IPS-18a (cell line): ENCODE results near the gene STIM2.
"Not testable (repeated sequence)": the region's sequence is repeated elsewhere in the genome, so short reads cannot be mapped to it uniquely, and the experiment has no call there.

Experiments used
- H3K27ac ChIP-seq: one replicate; pipeline ENCODE4 v1.5.1; 2013; ENCODE audit warnings: low read length
- H3K27me3 ChIP-seq: one replicate; pipeline ENCODE4 v1.6.1; 2013; ENCODE audit warnings: mild to moderate bottlenecking, low read length; ENCODE audit not compliant: control insufficient read depth, insufficient read depth
- H3K36me3 ChIP-seq: one replicate; pipeline ENCODE4 v1.6.1; 2013; ENCODE audit warnings: low read depth, low read length; ENCODE audit not compliant: control insufficient read depth
- H3K4me1 ChIP-seq: one replicate; pipeline ENCODE4 v1.6.1; 2013; ENCODE audit warnings: low read depth, low read length; ENCODE audit not compliant: control insufficient read depth
- H3K4me3 ChIP-seq: one replicate; pipeline ENCODE4 v1.5.1; 2013; ENCODE audit warnings: low read length
- H3K9ac ChIP-seq: one replicate; pipeline ENCODE4 v1.6.1; 2013; ENCODE audit warnings: mild to moderate bottlenecking, low read length, moderate library complexity
- H3K9me3 ChIP-seq: one replicate; pipeline ENCODE4 v1.6.1; 2013; ENCODE audit warnings: low read depth, low read length; ENCODE audit not compliant: control insufficient read depth

The STIM2 gene

DNA sequence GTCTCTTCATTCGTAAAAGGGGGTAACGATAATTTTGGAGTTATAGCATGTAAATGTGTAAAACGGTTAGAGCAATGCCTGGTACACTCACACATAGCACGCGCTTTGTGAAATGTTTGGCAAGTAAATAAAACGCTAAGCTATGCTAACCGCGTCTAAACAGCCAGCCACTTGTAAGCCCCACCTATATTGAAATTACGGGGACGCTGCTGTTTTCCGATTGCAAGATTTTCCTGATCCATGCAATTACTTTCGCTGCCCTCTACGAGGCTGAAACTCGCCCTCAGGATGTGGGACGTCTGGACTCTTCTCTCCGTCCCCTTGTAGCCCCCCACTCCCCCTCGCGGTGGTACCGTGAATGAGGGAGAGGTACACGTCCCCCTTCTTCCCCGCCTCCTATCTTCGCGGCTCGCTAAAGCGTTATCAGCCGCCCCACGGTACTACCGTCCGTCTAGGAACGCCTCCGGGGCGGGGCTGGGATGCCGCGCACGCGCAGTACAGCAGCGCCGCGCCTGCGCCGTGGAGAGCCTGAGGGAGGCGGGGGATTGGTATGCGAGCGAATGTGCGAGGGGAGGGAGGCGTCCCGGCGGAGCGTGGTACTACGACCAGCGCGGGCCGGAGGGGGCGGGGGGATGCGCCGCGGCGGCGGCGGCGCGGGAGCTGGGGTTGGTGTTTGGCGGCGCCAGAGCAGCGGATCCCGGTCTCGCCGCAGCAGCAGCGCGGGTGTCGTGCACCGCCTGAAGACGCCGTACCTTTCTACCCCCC is at the start of gene STIM2:
STIM2 (plus strand) TSS at position 685 of the 765 bp plus-strand sequence.
- H3K9ac ChIP-seq = peak within 1 kb of the TSS; percentile 59
- H3K27me3 ChIP-seq = peaks cover 29% of the 10 kb centered on the region
- peaks cover 54% of the 10 kb centered on the region for H3K4me1 ChIP-seq
- no peaks in the 10 kb centered on the region for H3K36me3 ChIP-seq
- no peaks in the 10 kb centered on the region for H3K9me3 ChIP-seq
- H3K4me3 ChIP-seq = peak within 1 kb of the TSS; percentile 90
- peak within 1 kb of the TSS; percentile 9 for H3K27ac ChIP-seq

DNA sequence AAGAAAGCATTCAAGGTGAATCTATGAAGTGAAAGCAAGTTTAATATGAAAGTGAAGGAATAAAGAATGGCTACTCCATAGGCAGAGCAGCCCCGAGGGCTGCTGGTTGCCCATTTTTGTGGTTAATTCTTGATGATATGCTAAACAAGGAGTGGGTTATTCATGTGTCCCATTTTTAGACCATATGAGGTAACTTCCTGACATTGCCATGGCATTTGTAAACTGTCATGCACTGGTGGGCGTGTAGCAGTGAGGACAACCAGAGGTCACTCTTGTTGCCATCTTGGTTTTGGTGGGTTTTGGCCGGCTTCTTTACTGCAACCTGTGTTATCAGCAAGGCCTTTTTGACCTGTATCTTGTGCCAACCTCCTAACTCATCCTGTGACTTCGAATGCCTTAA is 49.1 kb upstream of the STIM2 start:
- H3K36me3 ChIP-seq = not testable (repeated sequence)

DNA sequence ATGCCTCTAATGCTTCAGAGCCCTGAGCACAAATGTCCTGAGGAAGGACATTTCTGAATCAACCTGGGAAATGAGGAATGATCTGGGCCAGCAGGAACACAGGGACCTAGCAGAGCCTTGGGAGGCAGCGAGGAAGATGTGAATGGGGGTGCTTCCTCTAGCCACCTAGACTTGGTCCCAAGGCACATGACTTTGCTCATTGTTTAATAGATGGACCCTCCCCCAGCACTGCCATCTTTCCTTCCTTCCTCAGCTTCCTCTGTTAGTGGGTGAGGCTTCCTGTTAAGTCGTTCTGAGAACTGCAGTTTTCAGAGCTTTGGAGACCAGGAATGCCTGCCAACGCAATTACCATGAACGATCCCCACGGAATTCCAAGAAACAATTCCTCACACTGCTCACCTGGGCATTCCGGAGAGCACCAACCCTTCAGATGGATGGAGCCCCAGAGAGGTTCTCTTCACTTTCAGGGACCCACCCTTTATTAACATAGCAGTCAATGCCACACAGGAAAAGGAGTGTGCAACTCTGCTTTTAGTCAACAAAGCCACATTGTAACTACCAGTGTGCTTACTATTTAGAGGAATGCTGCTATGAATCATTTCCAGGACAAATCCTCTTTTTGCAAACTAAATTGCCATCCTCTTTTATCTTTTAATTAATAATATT is 48.5 kb upstream of the STIM2 start:
- Histone ChIP-seq H3K27ac (no peak overlapping the region), H3K9ac (no peak overlapping the region)

More for the DNA sequence above, 49.1 kb upstream of the STIM2 start:
- not testable (repeated sequence) for H3K4me1 ChIP-seq, H3K9me3 ChIP-seq, H3K27ac ChIP-seq, H3K27me3 ChIP-seq, H3K4me3 ChIP-seq, H3K9ac ChIP-seq

DNA sequence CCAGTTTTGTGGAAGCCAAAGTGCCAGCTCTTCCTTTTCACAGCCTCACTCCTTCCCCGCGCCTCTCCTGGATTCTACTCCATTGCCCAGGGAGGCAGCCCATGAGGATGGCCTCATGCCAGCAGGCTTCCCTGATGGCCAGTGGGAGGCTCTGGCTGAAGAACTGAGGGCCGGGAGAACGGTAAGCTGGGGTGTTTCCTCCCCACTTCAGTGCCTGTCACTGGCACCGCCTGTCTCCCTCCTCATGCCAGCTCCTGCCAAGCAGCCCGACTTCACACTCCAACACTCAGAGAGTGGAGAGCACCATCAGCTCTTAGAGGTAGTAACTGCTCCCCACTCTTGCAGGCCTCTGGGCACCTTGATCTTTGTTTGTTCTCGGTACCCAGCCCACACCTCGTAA is 46.9 kb upstream of the STIM2 start:
- Histone ChIP-seq H3K27me3 (no peaks in the 10 kb centered on the region), H3K4me3 (no peak overlapping the region), H3K9me3 (no peaks in the 10 kb centered on the region), H3K9ac (no peak overlapping the region), H3K27ac (no peak overlapping the region), H3K4me1 (peaks cover 14% of the 10 kb centered on the region), H3K36me3 (no peaks in the 10 kb centered on the region)

More for the DNA sequence above, 48.5 kb upstream of the STIM2 start:
- Histone ChIP-seq H3K27me3 (no peaks in the 10 kb centered on the region), H3K36me3 (no peaks in the 10 kb centered on the region), H3K4me1 (peaks cover 11% of the 10 kb centered on the region), H3K9me3 (no peaks in the 10 kb centered on the region), H3K4me3 (no peak overlapping the region)

DNA sequence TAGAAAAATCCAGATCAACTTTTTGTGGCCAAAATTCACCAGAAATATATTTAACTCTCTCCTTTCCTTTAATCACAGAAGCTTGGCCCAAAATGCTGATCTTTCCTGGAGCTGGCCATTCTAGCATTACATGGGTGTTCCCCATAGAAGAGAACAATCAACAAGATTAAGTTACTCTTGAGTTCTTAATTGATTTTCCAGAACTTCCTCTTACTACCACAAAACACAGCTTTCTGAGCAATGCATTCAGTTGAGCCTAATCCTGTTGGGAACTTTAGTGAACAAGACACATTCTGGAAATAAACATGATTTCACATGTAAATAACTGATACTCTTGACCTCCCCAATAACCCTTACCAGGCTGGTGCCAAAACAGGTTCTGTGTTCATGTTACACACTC is 45.4 kb upstream of the STIM2 start:
- H3K36me3 ChIP-seq = no peaks in the 10 kb centered on the region
- H3K4me1 ChIP-seq = peaks cover 23% of the 10 kb centered on the region
- H3K4me3 ChIP-seq = no peak overlapping the region
- no peaks in the 10 kb centered on the region for H3K27me3 ChIP-seq
- no peak overlapping the region for H3K27ac ChIP-seq
- H3K9ac ChIP-seq = no peak overlapping the region
- H3K9me3 ChIP-seq = no peaks in the 10 kb centered on the region

DNA sequence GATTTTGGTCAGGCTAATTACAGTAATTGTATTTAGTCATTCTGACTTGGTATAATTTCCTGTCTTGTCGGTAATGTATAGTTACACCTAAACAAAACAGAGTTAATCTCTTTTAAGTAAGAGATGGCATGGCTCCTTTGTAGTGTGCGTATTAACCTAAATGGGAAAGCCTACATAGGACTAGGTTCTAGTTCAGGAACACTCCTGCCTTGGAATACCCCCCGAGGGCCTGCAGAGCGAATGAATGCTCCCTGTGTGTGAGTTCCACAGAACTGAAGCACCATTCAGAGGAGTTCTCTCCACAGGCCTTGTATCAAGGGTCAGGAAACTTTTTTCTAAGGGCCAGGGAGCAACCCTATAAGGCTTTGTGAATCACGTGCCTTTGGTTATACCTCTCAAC is 44.9 kb upstream of the STIM2 start:
- Histone ChIP-seq H3K4me1 (peaks cover 23% of the 10 kb centered on the region), H3K27ac (no peak overlapping the region), H3K36me3 (no peaks in the 10 kb centered on the region), H3K9me3 (no peaks in the 10 kb centered on the region), H3K9ac (no peak overlapping the region), H3K27me3 (no peaks in the 10 kb centered on the region), H3K4me3 (no peak overlapping the region)

DNA sequence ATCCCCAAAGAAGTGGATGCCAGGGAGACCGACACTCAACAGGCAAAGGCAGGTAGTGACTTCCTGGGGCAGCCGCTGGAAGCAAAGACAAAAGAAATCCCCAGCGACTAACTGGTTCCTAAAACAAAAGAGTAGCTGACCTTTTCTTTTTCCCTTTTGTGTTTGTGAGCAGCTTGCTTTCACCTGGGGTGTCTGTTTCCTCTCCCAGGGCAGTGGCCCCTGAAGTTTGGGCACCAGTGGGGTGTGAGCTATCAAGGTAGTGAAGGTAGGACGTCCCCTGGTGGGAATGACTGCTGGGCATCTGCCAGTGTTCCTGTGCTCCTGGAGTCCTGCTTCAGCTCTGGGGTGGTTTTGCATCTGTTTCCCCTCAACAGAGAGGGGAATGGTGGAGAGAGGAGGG is 41.6 kb upstream of the STIM2 start:
- H3K9ac ChIP-seq = peak overlapping the region; percentile 7
- no peak overlapping the region for H3K4me3 ChIP-seq
- H3K27ac ChIP-seq = no peak overlapping the region
- H3K27me3 ChIP-seq = no peaks in the 10 kb centered on the region
- H3K36me3 ChIP-seq = no peaks in the 10 kb centered on the region
- peaks cover 26% of the 10 kb centered on the region for H3K4me1 ChIP-seq
- H3K9me3 ChIP-seq = no peaks in the 10 kb centered on the region

DNA sequence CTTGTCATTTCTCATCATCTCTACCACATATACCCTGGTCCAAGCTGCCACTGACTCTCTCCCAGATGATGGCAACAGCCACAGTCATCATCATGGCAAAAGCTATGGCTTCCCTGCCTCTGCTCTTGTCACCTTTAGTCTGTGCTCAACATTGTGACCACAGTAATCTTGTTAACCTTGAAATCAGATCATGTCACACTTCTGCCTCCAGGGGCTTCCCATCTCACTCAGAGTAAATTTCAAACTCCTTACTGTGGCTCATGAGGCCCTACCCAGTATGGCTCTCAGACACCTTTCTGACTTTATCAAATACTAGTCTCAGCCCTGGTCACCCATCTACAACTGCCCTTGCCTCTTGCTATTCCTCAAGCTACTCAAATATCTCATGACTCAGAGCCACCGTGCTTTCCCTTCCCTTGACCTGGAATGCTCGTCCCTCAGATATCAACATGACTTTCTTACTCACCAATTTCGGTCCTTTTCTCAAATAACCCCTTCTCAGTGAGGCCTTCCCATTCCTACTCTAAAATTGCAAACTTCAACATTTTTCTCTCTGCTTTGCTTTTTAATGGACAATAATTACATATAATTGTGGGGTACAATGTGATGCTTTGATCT is 41.1 kb upstream of the STIM2 start:
- H3K27ac ChIP-seq = no peak overlapping the region
- H3K9me3 ChIP-seq = no peaks in the 10 kb centered on the region
- H3K27me3 ChIP-seq = no peaks in the 10 kb centered on the region
- H3K4me3 ChIP-seq = no peak overlapping the region
- H3K4me1 ChIP-seq = peaks cover 26% of the 10 kb centered on the region
- no peaks in the 10 kb centered on the region for H3K36me3 ChIP-seq
- peak overlapping the region; percentile 7 for H3K9ac ChIP-seq

DNA sequence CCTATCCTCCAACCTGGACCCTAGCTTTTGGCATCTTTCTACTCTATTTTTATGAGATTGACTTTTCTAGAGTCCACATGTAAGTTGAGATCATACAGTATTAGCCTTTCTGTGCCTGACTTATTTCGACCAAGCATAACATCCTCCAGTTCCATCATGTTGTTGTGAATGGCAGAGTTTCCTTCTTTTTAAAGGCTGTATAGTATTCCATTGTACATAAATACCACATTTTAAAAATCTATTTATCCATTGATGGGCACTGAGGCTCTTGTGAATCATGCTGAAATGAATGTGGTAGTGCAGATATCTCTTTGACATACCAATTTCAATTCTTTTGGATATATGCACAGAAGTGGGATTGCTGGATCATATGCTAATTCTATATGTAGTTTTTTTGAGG is 40.3 kb upstream of the STIM2 start:
- peaks cover 26% of the 10 kb centered on the region for H3K4me1 ChIP-seq
- no peak overlapping the region for H3K9ac ChIP-seq
- H3K4me3 ChIP-seq = no peak overlapping the region
- H3K27ac ChIP-seq = no peak overlapping the region
- no peaks in the 10 kb centered on the region for H3K36me3 ChIP-seq
- no peaks in the 10 kb centered on the region for H3K27me3 ChIP-seq
- no peaks in the 10 kb centered on the region for H3K9me3 ChIP-seq

DNA sequence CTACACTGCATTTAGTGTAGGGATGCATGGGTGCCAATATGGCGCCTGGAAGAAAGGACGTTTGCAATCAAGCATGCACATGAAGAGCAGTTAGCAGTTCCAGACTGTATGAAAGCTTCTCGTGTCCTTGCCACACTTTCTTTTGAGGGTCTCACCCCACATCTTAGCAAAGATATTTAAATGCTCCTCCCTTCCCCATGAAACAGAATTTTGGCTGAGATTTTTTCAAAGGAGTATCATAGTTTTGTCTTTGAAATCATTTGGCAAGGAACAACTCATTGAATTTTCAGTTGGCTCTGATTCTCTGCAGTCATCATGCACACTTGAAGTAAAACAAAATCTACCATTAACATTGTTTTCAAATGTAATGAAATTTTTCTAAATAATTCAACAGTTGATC is 39.6 kb upstream of the STIM2 start:
- Histone ChIP-seq H3K9ac (no peak overlapping the region), H3K36me3 (no peaks in the 10 kb centered on the region), H3K4me3 (no peak overlapping the region), H3K27me3 (no peaks in the 10 kb centered on the region), H3K27ac (no peak overlapping the region), H3K4me1 (peaks cover 19% of the 10 kb centered on the region), H3K9me3 (no peaks in the 10 kb centered on the region)

DNA sequence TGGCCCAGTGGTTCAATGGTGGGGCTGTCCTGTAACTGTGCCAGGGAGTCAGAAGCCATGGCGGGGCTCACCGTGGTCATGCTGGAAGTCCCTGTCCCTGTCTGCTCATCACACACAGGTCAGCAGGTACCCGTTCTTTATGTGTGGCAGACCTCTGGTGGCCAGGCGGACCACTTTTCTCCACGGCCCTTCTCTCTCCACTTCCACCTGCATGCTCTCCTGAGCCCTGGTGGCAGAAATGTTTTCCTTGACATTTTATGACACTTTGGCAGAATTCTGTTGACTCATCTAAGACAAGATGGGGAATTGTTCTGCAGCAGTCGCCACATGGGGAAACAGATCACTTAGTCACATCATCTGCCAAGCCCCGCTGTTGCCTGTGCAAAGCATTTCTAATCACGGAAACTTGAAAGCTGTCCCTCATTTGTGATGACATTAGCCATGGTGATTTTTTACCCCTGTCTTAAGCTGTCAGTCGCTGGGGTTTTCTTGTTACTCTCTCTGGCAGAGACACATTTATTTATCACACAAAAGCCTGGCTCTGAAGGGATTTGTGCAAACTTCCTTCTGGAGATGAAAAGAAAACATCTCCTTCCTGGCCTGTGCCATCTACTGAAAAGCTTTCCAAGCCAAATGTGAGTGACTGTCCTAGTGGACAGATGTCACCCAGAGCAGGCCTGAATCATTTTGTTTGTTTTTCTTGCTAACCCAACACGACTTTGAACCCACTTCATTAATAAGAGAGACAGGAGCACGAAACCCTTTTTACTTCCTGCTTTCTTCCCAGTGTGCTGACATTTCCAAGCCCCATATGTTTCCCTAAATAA is 38.8 kb upstream of the STIM2 start:
- H3K27me3 ChIP-seq = no peaks in the 10 kb centered on the region
- H3K4me1 ChIP-seq = peaks cover 16% of the 10 kb centered on the region
- no peak overlapping the region for H3K27ac ChIP-seq
- H3K9ac ChIP-seq = no peak overlapping the region
- no peaks in the 10 kb centered on the region for H3K36me3 ChIP-seq
- H3K9me3 ChIP-seq = no peaks in the 10 kb centered on the region
- no peak overlapping the region for H3K4me3 ChIP-seq
